Smooth muscle cell of the brain vasculature (primary cell): ENCODE measurements around the gene E2F3.

Experiments
- DNase-seq: peaks from one replicate; pipeline ENCODE4 v3.0.0-alpha.2; 2012; ENCODE audit warnings: low read depth, low spot score

Gene E2F3

GRCh38 chr6:20533746-20534294, 132.1 kb downstream of the E2F3 start:
- no peak for DNase-seq

- DNase-seq: peak; percentile 84
Observed at GRCh38 chr6:20534295-20535262, 132.9 kb downstream of the E2F3 start, which contains the start of gene CDKAL1. Gene CDKAL1 (plus strand): TSS chr6:20534457. CDS start chr6:20546351, 11,894 bp downstream.

- no peak for DNase-seq
Observed at GRCh38 chr6:20538131-20538662, 136.5 kb downstream of the E2F3 start.

GRCh38 chr6:20538907-20539306, 137.2 kb downstream of the E2F3 start:
- DNase-seq: no peak

- no peak for DNase-seq
Observed at GRCh38 chr6:20539387-20539786, 137.7 kb downstream of the E2F3 start.

GRCh38 chr6:20540683-20541082, 139.0 kb downstream of the E2F3 start:
- DNase-seq: no peak

- DNase-seq: no peak
Observed at GRCh38 chr6:20541382-20541781, 139.7 kb downstream of the E2F3 start.

GRCh38 chr6:20542927-20543602, 141.4 kb downstream of the E2F3 start:
- peak; percentile 59 for DNase-seq
